ENCODE measurements around the gene MEGF11. TPM values are rescaled to one million over a fixed set of nuclear protein-coding genes. Genes with fewer than 3 reads are reported as not detected.

The MEGF11 gene
- total RNA-seq, 1 donor from 2014 or later: 1.9 TPM

DNA sequence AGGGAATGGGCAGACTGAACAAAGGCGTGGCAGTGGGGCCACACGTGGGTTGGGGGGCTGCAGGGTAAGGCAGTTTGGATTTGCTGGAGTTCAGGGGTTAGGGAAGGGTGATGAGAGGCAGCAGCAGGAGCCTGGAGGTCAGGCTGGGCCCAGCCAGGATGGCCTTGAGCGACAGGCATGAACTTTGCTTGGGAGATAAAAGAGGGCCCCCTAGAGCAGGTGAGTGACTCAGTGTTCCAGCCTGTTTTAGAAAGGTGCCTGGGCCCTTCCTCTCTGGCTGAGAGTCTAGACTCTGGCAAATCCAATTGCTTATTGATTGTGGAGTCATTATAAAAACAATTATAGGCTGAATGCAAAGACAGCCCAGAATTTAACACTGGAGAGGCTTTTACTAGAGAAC, 309.1 kb downstream of the MEGF11 start:
- DNase-seq (ENCODE audit: low spot score): no peak

DNA sequence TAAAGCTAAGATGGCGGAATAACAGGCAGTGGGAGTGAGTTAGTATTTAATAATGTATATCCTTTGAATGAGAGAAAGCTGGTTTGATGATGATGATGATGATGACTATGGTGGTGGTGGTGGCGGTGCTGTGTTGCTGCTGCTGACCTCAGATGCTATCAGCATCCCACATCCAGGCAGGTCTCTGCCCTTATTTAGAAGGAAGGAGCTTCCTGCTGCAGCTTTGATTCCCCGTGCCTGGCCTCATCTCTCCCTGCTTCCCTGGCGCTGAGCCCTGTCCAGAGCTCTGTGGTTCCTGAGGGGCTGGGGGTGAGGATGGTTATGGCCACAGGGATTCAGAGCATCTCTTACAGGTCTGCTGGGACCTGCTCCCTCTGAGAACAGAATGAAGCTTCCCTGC, 311.1 kb downstream of the MEGF11 start:
- DNase-seq (ENCODE audit: low spot score): no peak

GRCh38 chr15:65940618-65940909, 313.0 kb downstream of the MEGF11 start:
- DNase-seq (ENCODE audit: low spot score): no peak

GRCh38 chr15:65939901-65940617, 313.5 kb downstream of the MEGF11 start:
- no peak for DNase-seq (ENCODE audit: low spot score)

DNA sequence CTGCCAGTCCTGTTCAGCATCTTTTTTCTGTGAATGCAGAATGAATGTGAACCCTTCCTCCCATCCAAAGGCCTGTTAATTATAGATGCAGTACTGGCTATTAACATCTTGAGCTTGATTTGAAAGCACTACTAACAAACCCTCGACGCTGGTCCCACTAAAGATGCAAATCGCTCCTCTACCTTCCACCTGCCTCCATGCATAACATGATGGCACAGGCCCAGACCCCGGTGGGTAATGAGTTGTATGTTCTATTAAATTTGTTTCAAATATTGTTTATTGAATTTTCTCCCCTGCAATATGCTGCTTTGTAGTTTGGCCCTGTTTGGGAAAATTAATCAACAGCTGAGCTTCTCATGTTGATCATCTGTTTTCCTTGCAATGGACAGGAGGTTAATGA, 314.9 kb downstream of the MEGF11 start:
- no peak for DNase-seq (ENCODE audit: low spot score)

GRCh38 chr15:65937476-65937875, 316.1 kb downstream of the MEGF11 start:
- DNase-seq (ENCODE audit: low spot score): no peak

DNA sequence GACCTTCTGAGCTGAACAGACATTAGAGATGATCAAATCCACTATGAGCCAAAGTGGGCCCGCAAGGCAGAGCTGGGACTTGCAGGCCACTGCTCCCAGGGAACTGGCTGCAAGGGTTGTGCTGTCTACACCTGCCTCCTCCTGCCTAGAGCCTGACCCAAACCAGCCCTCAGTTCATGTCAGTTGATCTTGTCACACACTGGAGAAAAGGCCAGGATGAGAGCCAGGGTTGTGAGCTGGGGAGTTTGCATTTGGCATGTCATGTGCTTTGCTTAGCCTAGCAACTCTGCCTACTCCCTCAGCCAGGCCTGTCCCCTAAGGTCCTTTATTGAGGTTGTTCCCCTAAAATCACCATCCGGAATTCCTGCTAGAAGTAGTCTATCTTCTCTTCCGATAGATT, 316.5 kb downstream of the MEGF11 start:
- no peak for DNase-seq (ENCODE audit: low spot score)

- DNase-seq (ENCODE audit: low spot score): no peak
Observed at GRCh38 chr15:65936282-65936681, 317.3 kb downstream of the MEGF11 start.

DNA sequence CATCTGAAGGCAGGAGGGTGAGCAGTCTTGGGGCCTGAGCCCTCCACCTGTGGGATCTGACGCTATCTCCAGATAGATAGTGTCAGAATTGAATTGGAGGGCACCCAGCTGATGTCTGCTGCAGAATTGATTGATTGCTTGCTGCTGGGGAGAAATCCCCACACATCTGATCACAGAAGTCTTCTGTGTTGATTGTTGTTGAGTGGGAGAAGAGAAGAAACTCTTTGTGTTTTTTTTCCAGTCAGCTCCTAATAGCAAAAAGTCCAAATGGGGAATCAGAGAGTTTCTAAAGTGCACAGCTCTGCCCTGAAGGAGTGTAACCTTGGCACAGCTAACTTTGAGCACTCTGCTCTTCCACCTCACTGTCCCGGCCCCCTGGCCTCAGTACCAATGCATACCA, 318.2 kb downstream of the MEGF11 start:
- DNase-seq (ENCODE audit: low spot score): no peak

DNA sequence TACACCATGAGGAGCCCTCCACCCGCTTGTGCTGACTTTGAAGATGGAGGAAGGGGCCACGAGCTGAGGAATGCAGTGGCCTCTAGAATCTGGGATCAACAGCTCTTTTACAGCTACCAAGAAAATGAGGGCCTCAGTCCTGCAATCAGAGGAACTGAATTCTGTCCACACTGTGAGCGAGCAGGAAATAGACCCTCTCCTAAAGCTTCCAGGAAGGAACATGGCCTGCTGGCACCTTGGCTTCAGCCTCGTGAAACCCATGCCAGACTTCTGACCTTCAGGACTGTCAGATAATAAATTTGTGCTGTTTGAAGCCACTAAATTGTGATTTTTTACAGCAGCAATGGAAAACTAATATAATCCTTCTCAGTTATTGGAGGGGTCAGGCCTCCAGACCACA, 322.3 kb downstream of the MEGF11 start:
- no peak for DNase-seq (ENCODE audit: low spot score)

GRCh38 chr15:65930134-65930533, 323.4 kb downstream of the MEGF11 start:
- DNase-seq (ENCODE audit: low spot score): no peak

GRCh38 chr15:65929573-65929972, 324.0 kb downstream of the MEGF11 start:
- DNase-seq (ENCODE audit: low spot score): no peak

- DNase-seq (ENCODE audit: low spot score): no peak
Observed at GRCh38 chr15:65927545-65927944, 326.0 kb downstream of the MEGF11 start.

- DNase-seq (ENCODE audit: low spot score): no peak
Observed at GRCh38 chr15:65926899-65927298, 326.7 kb downstream of the MEGF11 start.

DNA sequence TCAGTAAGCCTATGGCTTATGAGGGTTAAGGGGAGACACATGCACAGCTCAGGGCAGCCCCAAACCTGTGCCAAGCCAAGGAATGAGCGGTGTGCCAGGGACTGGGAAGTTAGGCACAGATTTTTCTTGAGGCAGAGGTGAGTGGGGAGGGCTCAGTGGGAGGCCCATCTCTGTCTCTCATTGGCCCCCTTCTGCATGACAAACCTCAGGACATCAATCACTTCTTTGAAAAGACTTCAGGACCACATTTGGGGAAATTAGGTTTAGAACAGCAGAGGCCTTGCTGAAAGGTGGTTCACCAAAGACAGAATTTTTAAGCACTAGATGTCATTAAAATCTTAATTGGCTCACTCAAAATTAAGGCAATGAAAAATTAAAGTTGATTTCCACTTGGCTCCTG, 327.1 kb downstream of the MEGF11 start:
- no peak for DNase-seq (ENCODE audit: low spot score)

GRCh38 chr15:65925338-65925737, 328.2 kb downstream of the MEGF11 start:
- no peak for DNase-seq (ENCODE audit: low spot score)

GRCh38 chr15:65924004-65924403, 329.5 kb downstream of the MEGF11 start:
- no peak for DNase-seq (ENCODE audit: low spot score)

DNA sequence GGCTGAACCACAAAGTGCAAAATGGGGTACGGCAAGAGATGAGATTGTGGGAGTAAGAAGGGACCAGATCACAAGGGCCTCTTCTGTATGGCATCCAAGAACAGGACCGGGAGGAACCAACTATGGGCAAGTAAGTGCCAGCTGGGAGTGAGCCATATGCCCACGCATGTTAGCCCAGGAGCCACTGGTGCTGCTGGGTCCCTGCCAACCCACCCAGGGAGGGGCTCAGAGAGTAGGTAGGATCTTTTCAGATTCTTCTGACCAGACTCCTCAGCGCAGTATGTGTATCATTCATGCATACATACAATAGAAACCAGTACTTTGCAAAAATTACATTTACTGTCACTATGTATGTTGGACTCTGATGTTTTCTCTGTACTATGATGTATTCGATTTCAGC, 330.3 kb downstream of the MEGF11 start:
- no peak for DNase-seq (ENCODE audit: low spot score)

DNA sequence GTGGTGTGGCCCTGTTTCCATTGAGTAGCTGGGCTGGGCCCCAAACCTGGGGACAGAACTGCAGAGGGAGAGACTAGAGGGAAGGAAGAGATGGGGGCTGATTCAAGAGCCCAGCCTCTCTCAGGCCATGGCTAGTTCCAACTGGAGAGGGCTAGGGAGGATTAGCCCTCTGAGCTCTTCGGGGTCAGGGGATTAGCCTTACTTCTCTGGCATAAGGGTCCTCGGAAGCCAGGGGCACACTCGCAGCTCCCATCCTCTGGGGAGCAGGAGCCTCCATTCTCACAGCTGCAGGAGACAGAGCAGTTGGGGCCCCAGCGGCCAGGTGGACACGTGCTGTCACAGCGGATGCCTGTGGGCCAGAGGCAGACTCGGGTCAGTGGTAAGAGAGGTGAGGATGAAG, 330.9 kb downstream of the MEGF11 start:
- no peak for DNase-seq (ENCODE audit: low spot score)

DNA sequence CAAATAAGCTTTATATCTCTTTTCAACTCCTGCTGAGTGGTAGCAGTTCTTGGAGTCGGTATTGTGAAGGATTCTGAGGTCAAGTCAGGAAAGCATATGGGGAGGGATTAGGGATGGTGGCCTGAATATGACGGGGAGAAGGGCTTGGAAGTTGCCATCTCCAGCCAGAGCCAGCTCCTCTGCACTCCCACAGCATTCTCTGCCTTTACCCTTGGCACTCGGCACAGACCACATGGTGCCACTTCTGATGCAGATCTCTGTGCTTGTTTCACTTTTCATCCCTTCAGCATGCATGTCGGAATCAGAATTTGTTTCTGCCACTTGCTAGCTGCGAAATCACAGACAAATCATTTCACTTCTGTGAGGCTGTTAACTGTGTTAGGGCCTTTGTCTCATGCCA, 331.8 kb downstream of the MEGF11 start:
- DNase-seq (ENCODE audit: low spot score): no peak

GRCh38 chr15:65920825-65921309, 332.7 kb downstream of the MEGF11 start:
- DNase-seq (ENCODE audit: low spot score): no peak

DNA sequence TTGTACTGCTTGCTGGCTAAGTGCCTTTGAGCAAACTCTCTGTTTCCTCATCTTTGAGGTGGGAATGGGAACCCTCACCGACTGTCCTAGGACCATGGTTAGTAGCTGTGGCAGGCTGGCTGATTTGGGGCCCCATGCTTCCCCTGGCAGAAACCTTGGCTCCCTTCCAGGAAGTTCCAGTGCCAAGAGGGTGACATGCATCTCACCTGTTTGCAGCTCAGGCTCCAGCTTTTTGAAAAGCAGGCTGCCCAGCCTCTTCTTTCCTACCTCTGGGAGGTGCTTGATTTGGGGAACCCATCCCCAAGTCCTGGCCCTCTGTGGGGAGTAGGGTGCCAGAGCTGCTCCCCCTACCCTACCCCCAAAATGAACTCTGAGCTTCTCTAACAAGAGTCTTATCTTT, 333.4 kb downstream of the MEGF11 start:
- DNase-seq (ENCODE audit: low spot score): no peak

GRCh38 chr15:65919353-65919752, 334.2 kb downstream of the MEGF11 start:
- DNase-seq (ENCODE audit: low spot score): no peak

- DNase-seq (ENCODE audit: low spot score): no peak
Observed at GRCh38 chr15:65918945-65919344, 334.6 kb downstream of the MEGF11 start.
